ENCODE measurements around the gene PREX1. TPM values are rescaled to one million over a fixed set of nuclear protein-coding genes. Genes with fewer than 3 reads are reported as not detected.

PREX1 gene
- polyA plus RNA-seq, 1 donor (not counting 4 experiments of a cell fraction or from before 2014, with no cell fraction given): 0.22 TPM

DNA sequence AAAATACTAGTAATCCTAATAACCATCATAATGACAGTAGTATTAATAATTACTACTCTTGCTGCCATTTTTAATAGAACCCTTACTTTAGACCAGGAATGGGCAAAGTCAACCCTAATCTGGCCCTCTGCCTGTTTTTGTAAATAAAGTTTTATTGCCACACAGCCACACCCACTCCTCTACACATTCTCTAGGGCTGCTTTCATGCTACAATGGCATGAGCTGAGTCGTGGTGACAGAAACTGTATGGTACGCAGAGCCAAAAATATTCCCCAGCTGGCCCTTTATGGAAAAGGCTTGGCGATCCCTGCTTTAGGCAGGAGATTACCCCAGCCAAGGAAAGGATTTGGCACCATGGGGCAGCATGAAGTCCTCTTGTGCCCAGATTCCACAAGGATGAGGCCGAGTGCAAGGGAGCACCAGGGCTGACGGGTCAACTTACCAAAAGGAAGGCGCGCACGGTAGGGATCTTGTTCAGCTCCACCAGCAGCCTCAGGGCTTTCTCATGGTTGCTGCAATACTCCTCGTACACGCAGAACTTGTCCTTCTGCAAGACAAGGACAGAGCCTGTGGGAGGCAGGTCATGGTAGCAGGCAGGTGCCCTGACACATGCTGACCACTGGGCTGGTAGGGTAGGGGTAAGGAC, 93.6 kb downstream of the PREX1 start:
- Histone ChIP-seq H3K9me1 (ENCODE audit: control insufficient read depth, extremely low read depth, insufficient read depth, low read length) (no peaks in the 10 kb centered on the region), H2AFZ (ENCODE audit: control insufficient read depth, low read length) (no peak overlapping the region), H3K4me3 (ENCODE audit: control insufficient read depth in 2 of 3, extremely low read depth in 1 of 3, insufficient read depth in 2 of 3, low read depth in 1 of 3, low read length in 3 of 3) (no peak overlapping the region), H3K27me3 (ENCODE audit: control insufficient read depth, extremely low read depth, insufficient read depth, low read length) (peaks cover 12% of the 10 kb centered on the region), H3K9ac (ENCODE audit: control insufficient read depth, extremely low read depth, insufficient read depth, low read length) (no peak overlapping the region), H4K20me1 (ENCODE audit: control insufficient read depth, extremely low read depth, insufficient read depth, low read length) (no peaks in the 10 kb centered on the region), H3K4me2 (ENCODE audit: control insufficient read depth, extremely low read depth, insufficient read depth, low read depth, low read length) (no peak overlapping the region), H3K27ac (ENCODE audit: control insufficient read depth, insufficient read depth, low read length) (no peak overlapping the region), H3K9me3 (ENCODE audit: control insufficient read depth, low read depth, low read length) (no peaks in the 10 kb centered on the region), H3K79me2 (ENCODE audit: control insufficient read depth, insufficient read depth, low read length) (no peaks in the 10 kb centered on the region), H3K4me1 (ENCODE audit: control insufficient read depth, extremely low read depth, insufficient read depth, low read length) (no peaks in the 10 kb centered on the region), H3K36me3 (ENCODE audit: control insufficient read depth in 2 of 2, extremely low read depth in 1 of 2, insufficient read depth in 2 of 2, low read length in 2 of 2) (no peaks in the 10 kb centered on the region)
- dilution Hi-C loops (cut with MboI; ENCODE audit: extremely low pct_ligation_motif_present, low sequenced_read_pairs): no loop called here
- no peak for DNase-seq (ENCODE audit: low read depth, low spot score)
- TF ChIP-seq, protein P1, sequence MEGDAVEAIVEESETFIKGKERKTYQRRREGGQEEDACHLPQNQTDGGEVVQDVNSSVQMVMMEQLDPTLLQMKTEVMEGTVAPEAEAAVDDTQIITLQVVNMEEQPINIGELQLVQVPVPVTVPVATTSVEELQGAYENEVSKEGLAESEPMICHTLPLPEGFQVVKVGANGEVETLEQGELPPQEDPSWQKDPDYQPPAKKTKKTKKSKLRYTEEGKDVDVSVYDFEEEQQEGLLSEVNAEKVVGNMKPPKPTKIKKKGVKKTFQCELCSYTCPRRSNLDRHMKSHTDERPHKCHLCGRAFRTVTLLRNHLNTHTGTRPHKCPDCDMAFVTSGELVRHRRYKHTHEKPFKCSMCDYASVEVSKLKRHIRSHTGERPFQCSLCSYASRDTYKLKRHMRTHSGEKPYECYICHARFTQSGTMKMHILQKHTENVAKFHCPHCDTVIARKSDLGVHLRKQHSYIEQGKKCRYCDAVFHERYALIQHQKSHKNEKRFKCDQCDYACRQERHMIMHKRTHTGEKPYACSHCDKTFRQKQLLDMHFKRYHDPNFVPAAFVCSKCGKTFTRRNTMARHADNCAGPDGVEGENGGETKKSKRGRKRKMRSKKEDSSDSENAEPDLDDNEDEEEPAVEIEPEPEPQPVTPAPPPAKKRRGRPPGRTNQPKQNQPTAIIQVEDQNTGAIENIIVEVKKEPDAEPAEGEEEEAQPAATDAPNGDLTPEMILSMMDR (optimal IDR thresholded peaks at IDR 0.05 in 1 of 3, IDR thresholded peaks at IDR 0.05 in 1 of 3, conservative IDR thresholded peaks at IDR 0.05 in 1 of 3; ENCODE audit: extremely low read depth in 1 of 3, insufficient read depth in 2 of 3, low read length in 3 of 3): no peak
- no peak for TF ChIP-seq EZH2 (IDR thresholded peaks at IDR 0.05; ENCODE audit: low read length)
- FAIRE-seq: no peak

DNA sequence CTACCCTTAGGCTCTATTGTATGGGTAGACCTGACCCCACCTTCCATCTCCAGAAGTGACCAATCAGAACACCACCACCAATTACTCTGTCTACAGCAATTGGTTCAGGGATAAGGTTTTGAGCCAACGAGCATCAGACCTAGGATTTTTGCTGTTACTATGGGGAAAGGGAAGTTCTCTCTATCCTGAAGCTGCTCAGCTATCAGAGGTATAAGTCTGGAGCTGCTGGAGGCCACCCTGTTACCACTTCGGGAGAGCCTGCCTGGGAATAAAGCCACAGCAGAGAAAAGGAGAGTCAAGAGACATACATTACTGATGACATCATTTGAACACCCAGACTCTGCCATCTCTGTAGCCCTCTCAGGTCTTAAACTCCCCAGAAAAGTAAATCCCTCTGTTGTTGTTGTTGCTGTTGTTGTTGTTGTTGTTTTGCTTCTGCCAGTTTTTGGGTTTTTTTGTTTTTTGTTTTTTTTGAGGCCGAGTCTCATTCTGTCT, 94.5 kb downstream of the PREX1 start:
- Histone ChIP-seq H3K27ac (ENCODE audit: control insufficient read depth, insufficient read depth, low read length) (no peak overlapping the region), H3K36me3 (ENCODE audit: control insufficient read depth in 2 of 2, extremely low read depth in 1 of 2, insufficient read depth in 2 of 2, low read length in 2 of 2) (no peaks in the 10 kb centered on the region), H3K27me3 (ENCODE audit: control insufficient read depth, extremely low read depth, insufficient read depth, low read length) (peaks cover 12% of the 10 kb centered on the region), H3K9me1 (ENCODE audit: control insufficient read depth, extremely low read depth, insufficient read depth, low read length) (no peaks in the 10 kb centered on the region), H3K79me2 (ENCODE audit: control insufficient read depth, insufficient read depth, low read length) (no peaks in the 10 kb centered on the region), H3K4me1 (ENCODE audit: control insufficient read depth, extremely low read depth, insufficient read depth, low read length) (no peaks in the 10 kb centered on the region), H2AFZ (ENCODE audit: control insufficient read depth, low read length) (no peak overlapping the region), H4K20me1 (ENCODE audit: control insufficient read depth, extremely low read depth, insufficient read depth, low read length) (no peaks in the 10 kb centered on the region), H3K9me3 (ENCODE audit: control insufficient read depth, low read depth, low read length) (no peaks in the 10 kb centered on the region), H3K9ac (ENCODE audit: control insufficient read depth, extremely low read depth, insufficient read depth, low read length) (no peak overlapping the region), H3K4me2 (ENCODE audit: control insufficient read depth, extremely low read depth, insufficient read depth, low read depth, low read length) (no peak overlapping the region), H3K4me3 (ENCODE audit: control insufficient read depth in 2 of 3, extremely low read depth in 1 of 3, insufficient read depth in 2 of 3, low read depth in 1 of 3, low read length in 3 of 3) (no peak overlapping the region)
- no peak for TF ChIP-seq EZH2 (IDR thresholded peaks at IDR 0.05; ENCODE audit: low read length)
- TF ChIP-seq, protein P1 (optimal IDR thresholded peaks at IDR 0.05 in 1 of 3, IDR thresholded peaks at IDR 0.05 in 1 of 3, conservative IDR thresholded peaks at IDR 0.05 in 1 of 3; ENCODE audit: extremely low read depth in 1 of 3, insufficient read depth in 2 of 3, low read length in 3 of 3): no peak
- FAIRE-seq: no peak
- no peak for DNase-seq (ENCODE audit: low read depth, low spot score)
- dilution Hi-C loops (cut with MboI; ENCODE audit: extremely low pct_ligation_motif_present, low sequenced_read_pairs): no loop called here
